ENCODE data around the gene PET117.
"Not testable (repeated sequence)": the region's sequence is repeated elsewhere in the genome, so short reads cannot be mapped to it uniquely, and the experiment has no call there.

DNA sequence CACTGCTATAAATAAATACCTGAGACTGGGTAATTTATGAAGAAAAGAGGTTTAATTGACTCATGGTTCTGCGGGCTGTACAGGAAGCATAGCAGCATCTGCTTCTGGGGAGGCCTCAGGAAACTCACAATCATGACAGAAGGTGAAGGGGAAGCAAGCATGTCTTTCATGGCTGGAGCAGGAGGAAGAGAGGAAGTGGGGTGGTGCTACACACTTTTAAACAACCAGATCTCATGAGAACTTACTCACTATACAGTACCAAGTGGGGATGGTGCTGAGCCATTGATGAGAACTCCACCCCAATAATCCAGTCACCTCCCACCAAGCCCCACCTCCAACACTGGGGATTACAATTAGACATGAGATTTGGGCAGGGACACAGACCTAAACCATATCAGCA is 9.1 kb upstream of the PET117 start:
- TF ChIP-seq, protein P1, sequence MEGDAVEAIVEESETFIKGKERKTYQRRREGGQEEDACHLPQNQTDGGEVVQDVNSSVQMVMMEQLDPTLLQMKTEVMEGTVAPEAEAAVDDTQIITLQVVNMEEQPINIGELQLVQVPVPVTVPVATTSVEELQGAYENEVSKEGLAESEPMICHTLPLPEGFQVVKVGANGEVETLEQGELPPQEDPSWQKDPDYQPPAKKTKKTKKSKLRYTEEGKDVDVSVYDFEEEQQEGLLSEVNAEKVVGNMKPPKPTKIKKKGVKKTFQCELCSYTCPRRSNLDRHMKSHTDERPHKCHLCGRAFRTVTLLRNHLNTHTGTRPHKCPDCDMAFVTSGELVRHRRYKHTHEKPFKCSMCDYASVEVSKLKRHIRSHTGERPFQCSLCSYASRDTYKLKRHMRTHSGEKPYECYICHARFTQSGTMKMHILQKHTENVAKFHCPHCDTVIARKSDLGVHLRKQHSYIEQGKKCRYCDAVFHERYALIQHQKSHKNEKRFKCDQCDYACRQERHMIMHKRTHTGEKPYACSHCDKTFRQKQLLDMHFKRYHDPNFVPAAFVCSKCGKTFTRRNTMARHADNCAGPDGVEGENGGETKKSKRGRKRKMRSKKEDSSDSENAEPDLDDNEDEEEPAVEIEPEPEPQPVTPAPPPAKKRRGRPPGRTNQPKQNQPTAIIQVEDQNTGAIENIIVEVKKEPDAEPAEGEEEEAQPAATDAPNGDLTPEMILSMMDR (IDR thresholded peaks at IDR 0.05), result not testable (repeated sequence)
- not testable (repeated sequence) for TF ChIP-seq POLR2A (IDR thresholded peaks at IDR 0.05)
